Upper lobe of left lung (tissue), 4 donors: ENCODE data around the gene RASGEF1B.

Experiments used
- POLR2A ChIP-seq, 4 donors: fragments of 450-650 bp; IDR thresholded peaks; one replicate each; pipeline ENCODE4 v1.5.1; 2016 to 2017; ENCODE audit warnings: antibody characterized with exemption in 4 of 4, mild to moderate bottlenecking in 2 of 4
- TF ChIP-seq, protein P1 (sequence below), 6 experiments: fragments of 450-650 bp in 4 of 6; fragments of 200-600 bp in 2 of 6; sonication (generic) in 2 of 6; IDR thresholded peaks; one replicate each; pipeline ENCODE4 v1.5.1; 2016 to 2019; ENCODE audit warnings: antibody characterized with exemption in 6 of 6

DNA sequence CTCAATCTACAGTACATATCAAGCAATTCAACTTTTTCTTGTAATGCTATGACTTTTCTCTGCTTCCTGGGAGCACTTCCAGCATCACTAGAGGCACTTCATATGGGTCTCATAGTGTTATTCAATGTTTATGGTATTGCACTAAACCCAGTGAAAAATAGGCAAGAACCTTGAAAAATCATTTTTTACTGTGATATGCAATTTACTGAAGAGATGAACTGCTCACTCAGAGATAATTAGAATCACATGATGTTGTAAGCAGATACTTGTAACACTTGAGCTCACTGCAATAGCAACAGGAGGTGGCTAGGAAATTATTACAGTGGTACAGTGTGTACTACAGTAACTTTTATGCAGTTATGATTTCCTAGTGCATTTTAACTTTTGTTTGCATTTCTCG lies 93.3 kb downstream of the RASGEF1B start:
- TF ChIP-seq, protein P1, sequence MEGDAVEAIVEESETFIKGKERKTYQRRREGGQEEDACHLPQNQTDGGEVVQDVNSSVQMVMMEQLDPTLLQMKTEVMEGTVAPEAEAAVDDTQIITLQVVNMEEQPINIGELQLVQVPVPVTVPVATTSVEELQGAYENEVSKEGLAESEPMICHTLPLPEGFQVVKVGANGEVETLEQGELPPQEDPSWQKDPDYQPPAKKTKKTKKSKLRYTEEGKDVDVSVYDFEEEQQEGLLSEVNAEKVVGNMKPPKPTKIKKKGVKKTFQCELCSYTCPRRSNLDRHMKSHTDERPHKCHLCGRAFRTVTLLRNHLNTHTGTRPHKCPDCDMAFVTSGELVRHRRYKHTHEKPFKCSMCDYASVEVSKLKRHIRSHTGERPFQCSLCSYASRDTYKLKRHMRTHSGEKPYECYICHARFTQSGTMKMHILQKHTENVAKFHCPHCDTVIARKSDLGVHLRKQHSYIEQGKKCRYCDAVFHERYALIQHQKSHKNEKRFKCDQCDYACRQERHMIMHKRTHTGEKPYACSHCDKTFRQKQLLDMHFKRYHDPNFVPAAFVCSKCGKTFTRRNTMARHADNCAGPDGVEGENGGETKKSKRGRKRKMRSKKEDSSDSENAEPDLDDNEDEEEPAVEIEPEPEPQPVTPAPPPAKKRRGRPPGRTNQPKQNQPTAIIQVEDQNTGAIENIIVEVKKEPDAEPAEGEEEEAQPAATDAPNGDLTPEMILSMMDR (IDR thresholded peaks at IDR 0.05), result no peak
- TF ChIP-seq POLR2A (IDR thresholded peaks at IDR 0.05), result no peak
